ENCODE results near the gene MYD88. TPM values are rescaled to one million over a fixed set of nuclear protein-coding genes. Genes with fewer than 3 reads are reported as not detected.

MYD88 gene
- total and polyA plus RNA-seq, 2 experiments from 2014 or later: 12.7 to 51.4 TPM

DNA sequence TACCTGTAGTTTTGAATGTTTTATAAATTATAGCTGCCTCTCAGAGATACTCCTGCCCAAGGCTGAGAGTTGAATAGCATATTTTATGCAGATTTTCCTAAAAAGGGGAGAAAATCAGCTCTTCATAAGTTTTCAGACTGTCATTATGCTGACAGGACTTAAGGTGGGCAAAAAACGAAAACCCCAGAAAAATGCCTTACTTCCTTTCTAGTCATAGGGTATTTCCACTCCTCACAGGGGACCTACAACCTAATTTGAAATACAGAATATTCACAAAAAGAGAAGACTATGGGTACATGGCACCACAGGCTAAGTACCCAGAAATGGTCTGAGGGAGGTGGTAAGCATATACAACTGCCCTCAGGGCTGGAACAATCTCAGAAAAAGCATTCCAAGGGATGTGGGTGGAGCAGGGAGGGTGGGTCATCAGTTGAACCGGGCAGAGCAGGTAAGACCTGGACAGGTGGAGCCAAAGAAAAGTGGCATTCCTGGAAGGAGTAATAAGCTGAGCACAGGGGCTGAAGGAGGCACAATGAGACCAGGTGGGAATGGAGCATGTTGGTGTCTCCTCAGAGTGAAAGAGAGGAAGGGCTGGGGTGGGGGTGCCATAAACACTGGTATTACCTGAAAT is 16.3 kb downstream of the MYD88 start:
- TF ChIP-seq EZH2phosphoT487 (IDR thresholded peaks at IDR 0.05; ENCODE audit: low read depth, severe bottlenecking, unreplicated experiment) (no peak), EZH2 (IDR thresholded peaks at IDR 0.05; ENCODE audit: borderline replicate concordance) (no peak)
- TF ChIP-seq, protein P1, sequence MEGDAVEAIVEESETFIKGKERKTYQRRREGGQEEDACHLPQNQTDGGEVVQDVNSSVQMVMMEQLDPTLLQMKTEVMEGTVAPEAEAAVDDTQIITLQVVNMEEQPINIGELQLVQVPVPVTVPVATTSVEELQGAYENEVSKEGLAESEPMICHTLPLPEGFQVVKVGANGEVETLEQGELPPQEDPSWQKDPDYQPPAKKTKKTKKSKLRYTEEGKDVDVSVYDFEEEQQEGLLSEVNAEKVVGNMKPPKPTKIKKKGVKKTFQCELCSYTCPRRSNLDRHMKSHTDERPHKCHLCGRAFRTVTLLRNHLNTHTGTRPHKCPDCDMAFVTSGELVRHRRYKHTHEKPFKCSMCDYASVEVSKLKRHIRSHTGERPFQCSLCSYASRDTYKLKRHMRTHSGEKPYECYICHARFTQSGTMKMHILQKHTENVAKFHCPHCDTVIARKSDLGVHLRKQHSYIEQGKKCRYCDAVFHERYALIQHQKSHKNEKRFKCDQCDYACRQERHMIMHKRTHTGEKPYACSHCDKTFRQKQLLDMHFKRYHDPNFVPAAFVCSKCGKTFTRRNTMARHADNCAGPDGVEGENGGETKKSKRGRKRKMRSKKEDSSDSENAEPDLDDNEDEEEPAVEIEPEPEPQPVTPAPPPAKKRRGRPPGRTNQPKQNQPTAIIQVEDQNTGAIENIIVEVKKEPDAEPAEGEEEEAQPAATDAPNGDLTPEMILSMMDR (IDR thresholded peaks at IDR 0.05; ENCODE audit: poor library complexity): no peak
- no peaks in the 10 kb centered on the region for H3K9me2 ChIP-seq (replicated peaks; ENCODE audit: insufficient read depth)
- no peaks in the 10 kb centered on the region for H3K79me2 ChIP-seq
- H3K4me3 ChIP-seq: no peak overlapping the region
- H3K27ac ChIP-seq: peak overlapping the region; percentile 59
- WGBS (ENCODE audit: low lambda C conversion rate, missing lambda C conversion rate): 57% methylated on average over 2 of the region's 2 CpGs
- H2AFZ ChIP-seq: no peak overlapping the region
- H3K4me2 ChIP-seq: no peak overlapping the region
- no peaks in the 10 kb centered on the region for H3K36me3 ChIP-seq (replicated peaks; ENCODE audit: insufficient read depth, low read depth)
- H3K27me3 ChIP-seq: no peaks in the 10 kb centered on the region
- H3K9me3 ChIP-seq (ENCODE audit: low read depth): no peaks in the 10 kb centered on the region
- DNase-seq (ENCODE audit: low spot score): no peak
- H4K20me1 ChIP-seq (ENCODE audit: insufficient read depth, poor library complexity, severe bottlenecking): no peaks in the 10 kb centered on the region
- H3K4me1 ChIP-seq (ENCODE audit: insufficient read depth): no peaks in the 10 kb centered on the region

DNA sequence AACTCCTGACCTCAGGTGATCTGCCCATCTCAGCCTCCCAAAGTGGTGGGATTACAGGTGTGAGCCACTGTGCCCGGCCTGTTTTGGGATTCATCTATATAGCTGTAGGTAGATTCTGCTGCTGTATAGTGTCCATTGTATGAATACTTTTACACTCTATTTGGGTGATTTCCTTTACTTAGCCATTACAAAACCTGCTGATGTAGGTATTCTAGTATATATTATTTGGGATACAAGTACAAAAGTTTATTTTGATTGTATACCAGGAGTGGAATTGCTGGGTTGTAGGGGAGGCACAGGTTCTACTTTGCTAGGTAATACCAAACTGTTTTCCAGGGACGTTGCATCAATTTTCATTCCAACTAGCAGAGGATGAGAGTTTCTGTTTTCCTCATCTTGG is 17.4 kb downstream of the MYD88 start:
- Histone ChIP-seq H3K27ac (no peak overlapping the region), H3K9me2 (replicated peaks; ENCODE audit: insufficient read depth) (no peaks in the 10 kb centered on the region), H3K36me3 (replicated peaks; ENCODE audit: insufficient read depth, low read depth) (no peaks in the 10 kb centered on the region), H4K20me1 (ENCODE audit: insufficient read depth, poor library complexity, severe bottlenecking) (no peaks in the 10 kb centered on the region), H3K79me2 (no peaks in the 10 kb centered on the region), H2AFZ (no peak overlapping the region), H3K4me3 (no peak overlapping the region), H3K4me1 (ENCODE audit: insufficient read depth) (no peaks in the 10 kb centered on the region), H3K9me3 (ENCODE audit: low read depth) (no peaks in the 10 kb centered on the region), H3K4me2 (no peak overlapping the region), H3K27me3 (no peaks in the 10 kb centered on the region)
- 86% methylated on average over 2 of the region's 2 CpGs for WGBS (ENCODE audit: low lambda C conversion rate, missing lambda C conversion rate)
- TF ChIP-seq EZH2phosphoT487 (IDR thresholded peaks at IDR 0.05; ENCODE audit: low read depth, severe bottlenecking, unreplicated experiment): no peak
- DNase-seq (ENCODE audit: low spot score): no peak

DNA sequence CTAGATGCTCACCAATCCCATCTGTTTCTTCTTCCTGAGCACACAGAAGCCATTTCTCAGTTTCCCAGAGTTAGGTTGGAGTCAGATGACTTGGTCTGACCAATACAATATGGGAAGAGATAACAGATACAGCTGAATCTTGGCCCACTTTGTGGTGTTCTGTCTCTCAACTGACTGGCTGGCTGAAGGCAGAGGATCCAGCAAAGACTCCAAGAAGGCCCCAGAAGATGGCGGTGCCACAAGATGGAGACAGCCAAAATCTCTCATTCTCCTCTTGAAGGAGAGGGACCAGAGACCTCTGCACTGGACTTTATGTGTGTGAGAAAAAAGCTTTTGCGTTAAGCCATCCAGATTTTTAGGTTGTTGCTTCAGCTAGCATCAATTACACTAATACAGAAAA is 18.7 kb downstream of the MYD88 start:
- Histone ChIP-seq H3K9me3 (ENCODE audit: low read depth) (no peaks in the 10 kb centered on the region), H3K4me2 (no peak overlapping the region), H3K4me3 (no peak overlapping the region), H3K27me3 (no peaks in the 10 kb centered on the region), H3K79me2 (no peaks in the 10 kb centered on the region), H4K20me1 (ENCODE audit: insufficient read depth, poor library complexity, severe bottlenecking) (no peaks in the 10 kb centered on the region), H3K27ac (no peak overlapping the region), H2AFZ (no peak overlapping the region), H3K4me1 (ENCODE audit: insufficient read depth) (no peaks in the 10 kb centered on the region), H3K36me3 (replicated peaks; ENCODE audit: insufficient read depth, low read depth) (no peaks in the 10 kb centered on the region), H3K9me2 (replicated peaks; ENCODE audit: insufficient read depth) (no peaks in the 10 kb centered on the region)
- DNase-seq (ENCODE audit: low spot score): no peak
- TF ChIP-seq EZH2 (IDR thresholded peaks at IDR 0.05; ENCODE audit: borderline replicate concordance) (no peak), EZH2phosphoT487 (IDR thresholded peaks at IDR 0.05; ENCODE audit: low read depth, severe bottlenecking, unreplicated experiment) (no peak)
- TF ChIP-seq, protein P1 (IDR thresholded peaks at IDR 0.05; ENCODE audit: poor library complexity): no peak
- WGBS (ENCODE audit: low lambda C conversion rate, missing lambda C conversion rate): 97% methylated on average over 2 of the region's 2 CpGs

DNA sequence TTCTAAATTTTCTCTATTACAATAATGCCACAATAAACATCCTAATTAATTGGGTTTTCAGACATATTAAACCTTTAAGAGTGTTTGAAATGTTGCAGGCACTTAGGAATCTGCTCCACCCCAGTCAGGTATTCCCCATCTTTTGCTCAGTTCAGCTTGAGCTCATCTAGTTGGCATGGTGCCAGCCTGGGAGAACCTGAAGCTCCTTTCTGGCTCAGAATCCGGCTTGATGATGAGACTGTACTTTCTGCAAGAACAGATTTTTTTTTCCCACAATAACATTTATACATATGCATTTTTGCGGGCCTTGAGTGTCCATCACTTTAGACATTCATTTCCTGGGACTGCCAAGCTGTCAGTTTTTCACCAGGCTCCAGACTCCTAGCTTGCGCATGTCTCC is 19.1 kb downstream of the MYD88 start:
- Histone ChIP-seq H3K9me2 (replicated peaks; ENCODE audit: insufficient read depth) (no peaks in the 10 kb centered on the region), H3K4me2 (no peak overlapping the region), H3K4me3 (no peak overlapping the region), H4K20me1 (ENCODE audit: insufficient read depth, poor library complexity, severe bottlenecking) (no peaks in the 10 kb centered on the region), H3K4me1 (ENCODE audit: insufficient read depth) (no peaks in the 10 kb centered on the region), H3K27me3 (no peaks in the 10 kb centered on the region), H2AFZ (no peak overlapping the region), H3K36me3 (replicated peaks; ENCODE audit: insufficient read depth, low read depth) (no peaks in the 10 kb centered on the region), H3K9me3 (ENCODE audit: low read depth) (no peaks in the 10 kb centered on the region), H3K79me2 (no peaks in the 10 kb centered on the region), H3K27ac (no peak overlapping the region)
- peak; percentile 60 for DNase-seq (ENCODE audit: low spot score)
- TF ChIP-seq, protein P1 (IDR thresholded peaks at IDR 0.05; ENCODE audit: poor library complexity): no peak
- TF ChIP-seq EZH2 (IDR thresholded peaks at IDR 0.05; ENCODE audit: borderline replicate concordance) (no peak), EZH2phosphoT487 (IDR thresholded peaks at IDR 0.05; ENCODE audit: low read depth, severe bottlenecking, unreplicated experiment) (no peak)
- 81% methylated on average over 3 of the region's 3 CpGs for WGBS (ENCODE audit: low lambda C conversion rate, missing lambda C conversion rate)
